A549 (cell line): ENCODE results near the gene TBC1D10B. TPM values are rescaled to one million over a fixed set of nuclear protein-coding genes. Genes with fewer than 3 reads are reported as not detected.

Experiments used
- ATAC-seq, 2 experiments: fragments of 200-7000 bp in 1 of 2; fragments of >200 bp in 1 of 2; cut with Nextera tagmentation in 1 of 2; cut with Tn5 transposase in 1 of 2; 3 replicates each; pipeline versions ENCODE4 v1.8.0 to v1.9.1; 2018 to 2020; ENCODE audit warnings: mild to moderate bottlenecking in 1 of 2, moderate library complexity in 1 of 2
- CTCF ChIA-PET: fragments of 300-600 bp; sonication (Branson Sonifier 250); formaldehyde crosslinking; extraction: SDS; loops from one replicate; lab custom pipeline; 2021; ENCODE audit warnings: antibody characterized with exemption, inconsistent platforms; lab: Yijun Ruan, JAX
- POLR2A ChIA-PET: fragments of 350-600 bp; formaldehyde crosslinking; extraction: SDS; loops from one replicate; lab custom pipeline; 2021; ENCODE audit warnings: antibody characterized with exemption, inconsistent platforms; lab: Yijun Ruan, JAX
- DNase-seq, 2 experiments: peaks; one replicate each; pipeline versions ENCODE4 v3.0.0 to v3.0.0-alpha.2; 2011 to 2016; ENCODE audit warnings: low read depth in 1 of 2, low spot score in 1 of 2
- FAIRE-seq: peaks from 2 replicates; lab custom pipeline; 2011; peaks lifted over from hg19 to GRCh38; lab: Jason Lieb, UNC
- H3K27ac ChIP-seq, 2 experiments: fragments of >200 bp; sonication (Bioruptor Twin); formaldehyde crosslinking; 3 replicates each; pipeline ENCODE4 v1.5.1; 2016 to 2017
- H3K4me1 ChIP-seq: fragments of >200 bp; sonication (Bioruptor Twin); formaldehyde crosslinking; 3 replicates; pipeline ENCODE4 v1.6.1; 2016
- H3K4me2 ChIP-seq: fragments of >200 bp; sonication (Bioruptor Twin); formaldehyde crosslinking; 3 replicates; pipeline ENCODE4 v1.6.1; 2016
- H3K4me3 ChIP-seq: fragments of >200 bp; sonication (Bioruptor Twin); formaldehyde crosslinking; 3 replicates; pipeline ENCODE4 v1.5.1; 2016
- H3K9me3 ChIP-seq: fragments of >200 bp; sonication (Bioruptor Twin); formaldehyde crosslinking; 3 replicates; pipeline ENCODE4 v1.6.1; 2016
- BHLHE40 ChIP-seq: IDR thresholded peaks from 2 replicates; pipeline ENCODE4 v1.6.1; 2012; ENCODE audit warnings: low read depth, low read length, inconsistent platforms
- CBX8 ChIP-seq: fragments of 200-600 bp; sonication (generic); IDR thresholded peaks from 2 replicates; pipeline ENCODE4 v1.6.1; 2016
- CEBPB ChIP-seq, 2 experiments: fragments of >200 bp in 1 of 2; sonication (Bioruptor Twin) in 1 of 2; formaldehyde crosslinking in 1 of 2; IDR thresholded peaks; 2 replicates each; pipeline ENCODE4 v1.6.1; 2012 to 2016
- CHD4 ChIP-seq: fragments of 200-600 bp; sonication (generic); IDR thresholded peaks from 2 replicates; pipeline ENCODE4 v1.6.1; 2016; ENCODE audit warnings: antibody characterized with exemption, mild to moderate bottlenecking, borderline replicate concordance
- EHMT2 ChIP-seq: fragments of 200-600 bp; sonication (generic); IDR thresholded peaks from 2 replicates; pipeline ENCODE4 v1.6.1; 2016; ENCODE audit warnings: antibody characterized with exemption, low read depth, mild to moderate bottlenecking, moderate library complexity
- EP300 ChIP-seq, 2 experiments: fragments of >200 bp; sonication (Bioruptor Twin); formaldehyde crosslinking; IDR thresholded peaks; 2 replicates in 1 of 2; 3 replicates in 1 of 2; pipeline ENCODE4 v1.6.1; 2016 to 2017
- FOSB ChIP-seq: fragments of 250-450 bp; sonication (Bioruptor Pico); IDR thresholded peaks from 2 replicates; pipeline ENCODE4 v1.5.0; 2020; ENCODE audit warnings: mild to moderate bottlenecking, moderate library complexity
- FOSL2 ChIP-seq, 2 experiments: fragments of 450-650 bp in 1 of 2; fragments of >200 bp in 1 of 2; sonication (Bioruptor Twin) in 1 of 2; formaldehyde crosslinking; IDR thresholded peaks; 2 replicates each; pipeline versions ENCODE4 v1.5.0 to v1.6.1; 2016 to 2020; ENCODE audit warnings: mild to moderate bottlenecking in 1 of 2, moderate library complexity in 1 of 2
- GATA3 ChIP-seq: IDR thresholded peaks from 2 replicates; pipeline ENCODE4 v1.6.1; 2012; ENCODE audit warnings: borderline replicate concordance
- HEYL ChIP-seq: fragments of 250-450 bp; sonication (Bioruptor Pico); IDR thresholded peaks from 2 replicates; pipeline ENCODE4 v1.8.0; 2021; ENCODE audit warnings: mild to moderate bottlenecking, moderate library complexity
- HOXA7 ChIP-seq: fragments of 250-450 bp; sonication (Bioruptor Pico); IDR thresholded peaks from 2 replicates; pipeline ENCODE4 v1.5.0; 2020; ENCODE audit warnings: mild to moderate bottlenecking, moderate library complexity
- HOXB5 ChIP-seq: fragments of 250-450 bp; sonication (Bioruptor Pico); IDR thresholded peaks from 2 replicates; pipeline ENCODE4 v1.5.0; 2020; ENCODE audit warnings: mild to moderate bottlenecking, moderate library complexity
- JUN ChIP-seq, 2 experiments: fragments of >200 bp; sonication (Bioruptor Twin); formaldehyde crosslinking; IDR thresholded peaks; 2 replicates in 1 of 2; 3 replicates in 1 of 2; pipeline ENCODE4 v1.6.1; 2016 to 2017
- KDM5A ChIP-seq: fragments of 200-600 bp; sonication (generic); IDR thresholded peaks from 2 replicates; pipeline ENCODE4 v1.6.1; 2016; ENCODE audit warnings: antibody characterized with exemption, mild to moderate bottlenecking
- MAFK ChIP-seq: fragments of 450-650 bp; IDR thresholded peaks from 2 replicates; pipeline ENCODE4 v1.6.1; 2014; ENCODE audit not compliant: partially characterized antibody
- MYC ChIP-seq: IDR thresholded peaks from 2 replicates; pipeline ENCODE4 v1.6.1; 2012; ENCODE audit warnings: mild to moderate bottlenecking, inconsistent platforms, low read length, improper control_type of control experiment, borderline replicate concordance
- PHF8 ChIP-seq: fragments of 200-600 bp; sonication (generic); IDR thresholded peaks from 2 replicates; pipeline ENCODE4 v1.6.1; 2016; ENCODE audit warnings: low read depth, mild to moderate bottlenecking, antibody characterized with exemption, moderate library complexity, borderline replicate concordance
- POLR2A ChIP-seq: IDR thresholded peaks from 2 replicates; pipeline ENCODE4 v1.6.1; 2012; ENCODE audit warnings: mild to moderate bottlenecking, low read length
- POLR2AphosphoS2 ChIP-seq: conservative IDR thresholded peaks from 2 replicates; pipeline ENCODE4 v1.6.1; 2012; ENCODE audit warnings: low read length, improper control_type of control experiment, inconsistent platforms
- RAD21 ChIP-seq, 2 experiments: fragments of >200 bp in 1 of 2; sonication (Bioruptor Twin) in 1 of 2; formaldehyde crosslinking in 1 of 2; IDR thresholded peaks in 1 of 2; conservative IDR thresholded peaks in 1 of 2; 2 replicates in 1 of 2; 3 replicates in 1 of 2; pipeline ENCODE4 v1.6.1; 2012 to 2018; ENCODE audit warnings: inconsistent platforms in 1 of 2
- RNF2 ChIP-seq: fragments of 200-600 bp; sonication (generic); IDR thresholded peaks from 2 replicates; pipeline ENCODE4 v1.6.1; 2016; ENCODE audit warnings: low read depth, mild to moderate bottlenecking, antibody characterized with exemption, moderate library complexity, borderline replicate concordance
- SREBF2 ChIP-seq: fragments of 450-650 bp; IDR thresholded peaks from 2 replicates; pipeline ENCODE4 v1.6.1; 2014; ENCODE audit warnings: mild to moderate bottlenecking, moderate library complexity
- TP53 ChIP-seq: fragments of 250-450 bp; sonication (Bioruptor Pico); IDR thresholded peaks from 2 replicates; pipeline ENCODE4 v1.5.0; 2021; ENCODE audit warnings: mild to moderate bottlenecking, moderate library complexity
- WGBS: methylation state at CpG from one replicate; pipeline ENCODE4 v1.1.6; 2017; ENCODE audit errors: missing lambda C conversion rate; 5-methylcytosine and 5-hydroxymethylcytosine counted together
- polyA plus RNA-seq, 4 experiments: library from polyadenylated mRNA; depleted of rRNA in 3 of 4; stranded (reverse); fragments of >200 nt; fragmentation: RNase III in 1 of 4; extraction: RNeasy Plus Mini Kit Qiagen cat#74134 plus additional on column Dnase treatment in 1 of 4; gene quantifications; 2 replicates in 3 of 4; 3 replicates in 1 of 4; pipeline ENCODE4 v1.2.3, GENCODE V29; 2011 to 2017
- TF ChIP-seq, protein P1 (sequence below): fragments of 450-650 bp; IDR thresholded peaks from 2 replicates; pipeline ENCODE4 v1.6.1; 2014; ENCODE audit warnings: antibody characterized with exemption
- TF ChIP-seq, protein P2 (sequence below): fragments of >200 bp; sonication (Bioruptor Twin); formaldehyde crosslinking; IDR thresholded peaks from 2 replicates; pipeline ENCODE4 v1.6.1; 2016
- TF ChIP-seq, protein P3 (sequence below): fragments of 200-600 bp; sonication (generic); IDR thresholded peaks from 2 replicates; pipeline ENCODE4 v1.6.1; 2016; ENCODE audit warnings: antibody characterized with exemption, mild to moderate bottlenecking, moderate library complexity
- TF ChIP-seq, protein P4 (sequence below): fragments of 150-350 bp; IDR thresholded peaks from 2 replicates; pipeline ENCODE4 v1.6.1; 2014; ENCODE audit warnings: low read depth, mild to moderate bottlenecking, low read length
- TF ChIP-seq, protein P5 (sequence below): IDR thresholded peaks from 2 replicates; pipeline ENCODE4 v1.6.1; 2012

The TBC1D10B gene
- polyA plus RNA-seq, 2 of the 4 experiments (the other 2 are of a cell fraction) = 10.9 to 23.2 TPM

DNA sequence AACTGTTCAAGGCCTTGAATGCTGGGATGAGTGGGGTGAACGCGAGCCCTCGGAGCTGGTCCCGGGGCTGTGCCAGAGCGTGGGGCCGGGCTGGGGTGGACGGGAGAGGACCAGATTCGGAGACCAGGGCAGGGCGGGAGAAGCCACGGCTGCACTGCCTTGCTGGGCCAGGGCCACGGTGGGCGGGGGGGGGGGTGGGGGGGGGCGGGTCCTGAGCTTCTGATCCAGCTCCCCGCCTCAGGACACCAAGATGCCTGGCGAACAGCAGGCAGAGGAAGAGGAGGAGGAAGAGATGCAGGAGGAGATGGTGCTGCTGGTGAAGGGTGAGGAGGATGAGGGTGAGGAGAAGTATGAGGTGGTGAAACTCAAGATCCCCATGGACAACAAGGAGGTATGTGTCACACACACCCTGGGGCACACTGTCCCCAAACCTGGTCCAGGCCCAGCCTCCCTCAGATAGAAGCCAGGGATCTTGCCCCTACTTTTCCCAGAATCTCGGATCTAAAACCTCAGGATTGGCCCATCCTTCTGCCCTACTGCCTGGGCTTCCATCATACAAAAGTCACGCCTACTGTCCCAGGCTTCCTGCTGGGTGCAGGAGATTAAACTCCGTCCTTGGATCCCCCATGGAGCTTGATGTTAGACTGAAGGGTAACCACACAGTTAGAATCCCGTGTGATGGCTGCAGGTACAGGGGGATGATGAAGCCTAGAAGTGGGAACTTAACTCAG, 37.7 kb upstream of the TBC1D10B start:
- POLR2A ChIA-PET = interaction anchor here (0.7 to 2.1 kb wide), 9 partner anchors 8 to 208 kb away, joined by 3 to 16 read pairs (median 6); partner anchors contain the start of genes DCTPP1 and ZNF48
- no peak for TF ChIP-seq EP300 (IDR thresholded peaks at IDR 0.05)
- TF ChIP-seq POLR2AphosphoS2 = no peak
- TF ChIP-seq, protein P1, sequence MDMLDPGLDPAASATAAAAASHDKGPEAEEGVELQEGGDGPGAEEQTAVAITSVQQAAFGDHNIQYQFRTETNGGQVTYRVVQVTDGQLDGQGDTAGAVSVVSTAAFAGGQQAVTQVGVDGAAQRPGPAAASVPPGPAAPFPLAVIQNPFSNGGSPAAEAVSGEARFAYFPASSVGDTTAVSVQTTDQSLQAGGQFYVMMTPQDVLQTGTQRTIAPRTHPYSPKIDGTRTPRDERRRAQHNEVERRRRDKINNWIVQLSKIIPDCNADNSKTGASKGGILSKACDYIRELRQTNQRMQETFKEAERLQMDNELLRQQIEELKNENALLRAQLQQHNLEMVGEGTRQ = no peak
- TF ChIP-seq CBX8 = no peak
- no peak for TF ChIP-seq HEYL (CRISPR knock-in tag)
- no peak for TF ChIP-seq JUN (IDR thresholded peaks at IDR 0.05)
- no peak for TF ChIP-seq RAD21 (conservative IDR thresholded peaks at IDR 0.05 in 1 of 2, IDR thresholded peaks at IDR 0.05 in 1 of 2)
- TF ChIP-seq, protein P2, sequence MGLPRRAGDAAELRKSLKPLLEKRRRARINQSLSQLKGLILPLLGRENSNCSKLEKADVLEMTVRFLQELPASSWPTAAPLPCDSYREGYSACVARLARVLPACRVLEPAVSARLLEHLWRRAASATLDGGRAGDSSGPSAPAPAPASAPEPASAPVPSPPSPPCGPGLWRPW = no peak
- no peak for TF ChIP-seq TP53 (CRISPR knock-in tag)
- TF ChIP-seq, protein P3, sequence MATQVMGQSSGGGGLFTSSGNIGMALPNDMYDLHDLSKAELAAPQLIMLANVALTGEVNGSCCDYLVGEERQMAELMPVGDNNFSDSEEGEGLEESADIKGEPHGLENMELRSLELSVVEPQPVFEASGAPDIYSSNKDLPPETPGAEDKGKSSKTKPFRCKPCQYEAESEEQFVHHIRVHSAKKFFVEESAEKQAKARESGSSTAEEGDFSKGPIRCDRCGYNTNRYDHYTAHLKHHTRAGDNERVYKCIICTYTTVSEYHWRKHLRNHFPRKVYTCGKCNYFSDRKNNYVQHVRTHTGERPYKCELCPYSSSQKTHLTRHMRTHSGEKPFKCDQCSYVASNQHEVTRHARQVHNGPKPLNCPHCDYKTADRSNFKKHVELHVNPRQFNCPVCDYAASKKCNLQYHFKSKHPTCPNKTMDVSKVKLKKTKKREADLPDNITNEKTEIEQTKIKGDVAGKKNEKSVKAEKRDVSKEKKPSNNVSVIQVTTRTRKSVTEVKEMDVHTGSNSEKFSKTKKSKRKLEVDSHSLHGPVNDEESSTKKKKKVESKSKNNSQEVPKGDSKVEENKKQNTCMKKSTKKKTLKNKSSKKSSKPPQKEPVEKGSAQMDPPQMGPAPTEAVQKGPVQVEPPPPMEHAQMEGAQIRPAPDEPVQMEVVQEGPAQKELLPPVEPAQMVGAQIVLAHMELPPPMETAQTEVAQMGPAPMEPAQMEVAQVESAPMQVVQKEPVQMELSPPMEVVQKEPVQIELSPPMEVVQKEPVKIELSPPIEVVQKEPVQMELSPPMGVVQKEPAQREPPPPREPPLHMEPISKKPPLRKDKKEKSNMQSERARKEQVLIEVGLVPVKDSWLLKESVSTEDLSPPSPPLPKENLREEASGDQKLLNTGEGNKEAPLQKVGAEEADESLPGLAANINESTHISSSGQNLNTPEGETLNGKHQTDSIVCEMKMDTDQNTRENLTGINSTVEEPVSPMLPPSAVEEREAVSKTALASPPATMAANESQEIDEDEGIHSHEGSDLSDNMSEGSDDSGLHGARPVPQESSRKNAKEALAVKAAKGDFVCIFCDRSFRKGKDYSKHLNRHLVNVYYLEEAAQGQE = no peak
- TF ChIP-seq FOSB = no peak
- TF ChIP-seq, protein P4, sequence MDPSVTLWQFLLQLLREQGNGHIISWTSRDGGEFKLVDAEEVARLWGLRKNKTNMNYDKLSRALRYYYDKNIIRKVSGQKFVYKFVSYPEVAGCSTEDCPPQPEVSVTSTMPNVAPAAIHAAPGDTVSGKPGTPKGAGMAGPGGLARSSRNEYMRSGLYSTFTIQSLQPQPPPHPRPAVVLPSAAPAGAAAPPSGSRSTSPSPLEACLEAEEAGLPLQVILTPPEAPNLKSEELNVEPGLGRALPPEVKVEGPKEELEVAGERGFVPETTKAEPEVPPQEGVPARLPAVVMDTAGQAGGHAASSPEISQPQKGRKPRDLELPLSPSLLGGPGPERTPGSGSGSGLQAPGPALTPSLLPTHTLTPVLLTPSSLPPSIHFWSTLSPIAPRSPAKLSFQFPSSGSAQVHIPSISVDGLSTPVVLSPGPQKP = no peak
- no peak for TF ChIP-seq EHMT2
- no peak for TF ChIP-seq CEBPB (IDR thresholded peaks at IDR 0.05)
- TF ChIP-seq RNF2 = no peak
- TF ChIP-seq HOXB5 = no peak
- no peak for TF ChIP-seq HOXA7 (CRISPR knock-in tag)
- TF ChIP-seq POLR2A = no peak
- H3K27ac ChIP-seq = peak overlapping the region; percentile 80 to 92
- WGBS = 36% methylated on average over 6 of the region's 19 CpGs
- DNase-seq = no peak
- peaks cover 23% of the 10 kb centered on the region for H3K4me1 ChIP-seq
- CTCF ChIA-PET = interaction anchor here (0.7 to 7.5 kb wide), 15 partner anchors 10 to 316 kb away, joined by 3 to 149 read pairs (median 6); partner anchors contain the start of genes CD2BP2, DCTPP1, GDPD3 and SEPTIN1
- H3K4me2 ChIP-seq = peak overlapping the region; percentile 94
- FAIRE-seq = no peak
- H3K9me3 ChIP-seq = no peaks in the 10 kb centered on the region
- peak overlapping the region; percentile 62 for H3K4me3 ChIP-seq
- peak; percentile 9 to 41; a peak in 5 of 6 replicates for ATAC-seq

DNA sequence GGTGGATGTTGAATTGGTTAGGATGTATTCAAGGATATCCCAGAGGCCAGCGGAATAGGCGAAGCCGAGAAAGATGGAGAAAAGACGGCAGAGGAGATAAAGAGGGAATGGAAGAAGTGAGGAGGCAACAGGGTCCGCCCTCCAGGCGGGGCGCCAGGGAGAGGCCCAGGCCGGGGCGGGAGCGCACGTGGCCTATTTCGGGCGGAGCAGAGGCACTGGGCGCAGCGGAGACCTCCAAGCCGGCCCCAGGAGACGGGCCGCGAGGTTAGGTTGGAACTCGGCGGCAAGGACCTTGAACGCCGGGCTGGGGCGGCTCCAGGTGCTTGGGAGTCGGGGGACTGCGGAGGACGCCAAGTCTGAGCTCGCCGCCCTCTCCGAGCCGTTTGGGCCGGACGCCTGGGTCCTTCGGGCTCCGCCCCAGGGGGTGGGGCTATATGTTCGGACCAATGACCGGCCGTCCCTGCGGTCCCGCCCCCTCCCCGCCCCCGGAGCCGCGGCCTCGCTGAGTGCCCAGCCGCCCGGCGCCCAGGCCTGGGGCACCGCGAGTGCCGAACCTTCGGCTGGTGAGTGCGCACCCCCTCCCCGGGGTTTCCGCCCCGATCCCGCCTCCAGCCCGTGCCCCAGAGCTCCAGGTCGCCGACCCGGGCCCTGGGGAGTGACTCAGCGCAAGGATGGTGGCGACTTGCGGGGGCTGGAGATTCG, 37.0 kb upstream of the TBC1D10B start, which contains the start of gene ZNF771:
Gene ZNF771, plus strand, starts transcription at position 505 of the 702 bp plus-strand sequence. CDS start 448 bp downstream, outside the sequence.
- under 1% methylated on average over 23 of the region's 65 CpGs for WGBS
- H3K4me3 ChIP-seq = peak within 1 kb of the TSS; percentile 62
- POLR2A ChIA-PET = interaction anchor here (0.7 to 2.1 kb wide), 8 partner anchors 9 to 209 kb away, joined by 3 to 16 read pairs (median 7); partner anchors contain the start of genes DCTPP1 and ZNF48
- DNase-seq (peak; percentile 83 to 90), ATAC-seq (peak; percentile 88 to 92), FAIRE-seq (no peak)
- CTCF ChIA-PET = interaction anchor here (0.7 to 7.5 kb wide), 9 partner anchors 10 to 294 kb away, joined by 3 to 149 read pairs (median 4); partner anchors contain the start of genes CD2BP2, DCTPP1, GDPD3 and ZNF48
- H3K4me1 ChIP-seq = peaks cover 20% of the 10 kb centered on the region
- no peaks in the 10 kb centered on the region for H3K9me3 ChIP-seq
- peak within 1 kb of the TSS; percentile 94 for H3K4me2 ChIP-seq
- peak within 1 kb of the TSS; percentile 80 to 92 for H3K27ac ChIP-seq
- no peak for TF ChIP-seq FOSL2 (IDR thresholded peaks at IDR 0.05)
- TF ChIP-seq FOSL2 (CRISPR knock-in tag; IDR thresholded peaks at IDR 0.05) = peak; percentile 10; the same call in 1 of the 2 replicates
- TF ChIP-seq JUN (IDR thresholded peaks at IDR 0.05) = peak; percentile 31 to 93; a peak in 3 of 5 replicates
- TF ChIP-seq GATA3 = no peak
- TF ChIP-seq, protein P1 = peak; percentile 82
- TF ChIP-seq POLR2A = peak; percentile 69
- no peak for TF ChIP-seq EHMT2
- no peak for TF ChIP-seq CHD4
- TF ChIP-seq BHLHE40 = no peak
- peak; percentile 89; the same call in 1 of the 2 replicates for TF ChIP-seq MYC
- peak; percentile 3 for TF ChIP-seq MAFK
- peak; percentile 85 for TF ChIP-seq PHF8
- TF ChIP-seq KDM5A = no peak
- TF ChIP-seq, protein P5, sequence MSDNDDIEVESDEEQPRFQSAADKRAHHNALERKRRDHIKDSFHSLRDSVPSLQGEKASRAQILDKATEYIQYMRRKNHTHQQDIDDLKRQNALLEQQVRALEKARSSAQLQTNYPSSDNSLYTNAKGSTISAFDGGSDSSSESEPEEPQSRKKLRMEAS = peak; percentile 98
- no peak for TF ChIP-seq EP300 (IDR thresholded peaks at IDR 0.05)
- no peak for TF ChIP-seq SREBF2
